ENCODE data around the gene PROM1. TPM values are rescaled to one million over a fixed set of nuclear protein-coding genes. Genes with fewer than 3 reads are reported as not detected.

PROM1 gene
- total and polyA plus RNA-seq, 2 of the 13 experiments (the other 11 are each of a cell fraction or from before 2014, with no cell fraction given): 3.9 to 16.4 TPM

DNA sequence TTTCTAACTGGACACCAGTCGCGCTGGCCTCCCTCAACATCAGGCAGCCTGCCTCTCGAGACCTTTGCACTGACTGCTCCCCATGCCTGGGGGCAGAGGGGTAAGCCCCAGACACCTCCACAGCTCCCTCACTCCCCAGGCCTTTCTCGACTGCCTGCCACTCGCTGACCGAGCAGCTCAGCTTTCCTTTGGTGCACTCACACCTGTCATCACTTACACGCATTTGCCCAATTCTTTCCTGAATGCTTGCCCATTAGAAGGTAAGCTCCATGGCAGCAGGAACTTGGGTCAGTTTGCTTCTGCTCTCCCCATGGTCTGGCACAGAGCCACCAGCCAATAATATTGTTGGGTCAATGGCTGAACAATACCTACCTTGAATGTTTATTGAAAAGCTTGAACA, 32.2 kb upstream of the PROM1 start (continued):
- TF ChIP-seq ZNF337 (CRISPR knock-in tag; IDR thresholded peaks at IDR 0.05; ENCODE audit: borderline replicate concordance, low read depth): 0 out of 2 replicates have a peak, but pooled peaks have one; percentile 34

DNA sequence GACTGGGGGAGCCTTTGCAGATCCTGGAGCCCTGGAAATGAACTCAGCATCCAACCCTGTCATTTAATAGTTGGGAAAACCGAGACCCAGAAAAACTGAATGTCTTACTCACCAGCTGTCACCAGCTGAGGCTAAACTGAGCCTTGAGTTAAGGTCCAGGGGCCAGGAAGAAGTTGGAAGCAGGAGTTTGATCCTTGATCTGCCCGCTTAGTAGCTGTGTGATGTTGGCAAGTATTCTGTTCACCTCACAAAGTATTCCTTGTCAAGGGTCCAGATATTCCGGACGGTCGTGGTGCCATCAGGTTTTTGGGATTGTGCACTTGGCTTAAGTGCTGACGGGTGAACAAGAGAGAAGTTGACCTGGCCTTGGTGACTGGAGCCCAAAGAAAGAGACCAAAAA, 30.7 kb upstream of the PROM1 start:
- H3K9ac ChIP-seq (ENCODE audit: insufficient read depth, low read depth, low read length): no peak overlapping the region
- H3K79me2 ChIP-seq (ENCODE audit: insufficient read depth, low read length): no peaks in the 10 kb centered on the region
- no peaks in the 10 kb centered on the region for H3K27me3 ChIP-seq (ENCODE audit: control insufficient read depth in 1 of 2, insufficient read depth in 2 of 2, low read length in 2 of 2)
- POLR2A ChIA-PET: interaction anchor here (0.9 kb wide), 1 partner anchor 32 kb away, joined by 3 read pairs; no protein-coding TSS in a partner anchor
- no peak overlapping the region for H2AFZ ChIP-seq (ENCODE audit: low read length)
- no peak overlapping the region for H3K27ac ChIP-seq (ENCODE audit: extremely low read length, insufficient read depth, low read length)
- H3K4me3 ChIP-seq (replicated peaks in 1 of 3; ENCODE audit: insufficient read depth in 1 of 3, low read depth in 2 of 3, low read length in 3 of 3): no peak overlapping the region
- 53% methylated on average over 6 of the region's 6 CpGs for WGBS (ENCODE audit: low lambda C conversion rate)
- intact Hi-C loops (cut with micrococcal nuclease; ENCODE audit: unreplicated experiment): loop anchor here (10.0 kb wide), 1 partner anchor 50 kb away; no protein-coding TSS in a partner anchor
- in situ Hi-C loops (cut with HindIII; ENCODE audit: extremely low pct_ligation_motif_present, low pct_unique_long_range_greater_than_20kb): no loop called here
- no peaks in the 10 kb centered on the region for H3K36me3 ChIP-seq (replicated peaks in 1 of 2; ENCODE audit: control insufficient read depth in 1 of 2, insufficient read depth in 2 of 2, low read length in 2 of 2)
- ATAC-seq: no peak
- FAIRE-seq: no peak
- DNase-seq (ENCODE audit: low spot score): no peak
- H4K20me1 ChIP-seq (ENCODE audit: insufficient read depth, low read length): no peaks in the 10 kb centered on the region
- no peaks in the 10 kb centered on the region for H3K9me3 ChIP-seq (ENCODE audit: low read length)
- peaks cover 72% of the 10 kb centered on the region for H3K4me1 ChIP-seq (ENCODE audit: insufficient read depth, low read length)
- no peak overlapping the region for H3K4me2 ChIP-seq (ENCODE audit: low read depth, low read length)
- TF ChIP-seq ZNF441 (CRISPR knock-in tag; IDR thresholded peaks at IDR 0.05; ENCODE audit: borderline replicate concordance) (no peak), CENPX (CRISPR knock-in tag; IDR thresholded peaks at IDR 0.05) (no peak), ERF (CRISPR knock-in tag; IDR thresholded peaks at IDR 0.05) (no peak), FOXA3 (CRISPR knock-in tag; IDR thresholded peaks at IDR 0.05) (no peak), MAF1 (CRISPR knock-in tag; IDR thresholded peaks at IDR 0.05; ENCODE audit: borderline replicate concordance) (no peak), PHF8 (CRISPR knock-in tag; IDR thresholded peaks at IDR 0.05) (no peak), ZNF589 (CRISPR knock-in tag; conservative IDR thresholded peaks at IDR 0.05) (no peak), ZNF446 (CRISPR knock-in tag; IDR thresholded peaks at IDR 0.05) (no peak)
- TF ChIP-seq, protein P1, sequence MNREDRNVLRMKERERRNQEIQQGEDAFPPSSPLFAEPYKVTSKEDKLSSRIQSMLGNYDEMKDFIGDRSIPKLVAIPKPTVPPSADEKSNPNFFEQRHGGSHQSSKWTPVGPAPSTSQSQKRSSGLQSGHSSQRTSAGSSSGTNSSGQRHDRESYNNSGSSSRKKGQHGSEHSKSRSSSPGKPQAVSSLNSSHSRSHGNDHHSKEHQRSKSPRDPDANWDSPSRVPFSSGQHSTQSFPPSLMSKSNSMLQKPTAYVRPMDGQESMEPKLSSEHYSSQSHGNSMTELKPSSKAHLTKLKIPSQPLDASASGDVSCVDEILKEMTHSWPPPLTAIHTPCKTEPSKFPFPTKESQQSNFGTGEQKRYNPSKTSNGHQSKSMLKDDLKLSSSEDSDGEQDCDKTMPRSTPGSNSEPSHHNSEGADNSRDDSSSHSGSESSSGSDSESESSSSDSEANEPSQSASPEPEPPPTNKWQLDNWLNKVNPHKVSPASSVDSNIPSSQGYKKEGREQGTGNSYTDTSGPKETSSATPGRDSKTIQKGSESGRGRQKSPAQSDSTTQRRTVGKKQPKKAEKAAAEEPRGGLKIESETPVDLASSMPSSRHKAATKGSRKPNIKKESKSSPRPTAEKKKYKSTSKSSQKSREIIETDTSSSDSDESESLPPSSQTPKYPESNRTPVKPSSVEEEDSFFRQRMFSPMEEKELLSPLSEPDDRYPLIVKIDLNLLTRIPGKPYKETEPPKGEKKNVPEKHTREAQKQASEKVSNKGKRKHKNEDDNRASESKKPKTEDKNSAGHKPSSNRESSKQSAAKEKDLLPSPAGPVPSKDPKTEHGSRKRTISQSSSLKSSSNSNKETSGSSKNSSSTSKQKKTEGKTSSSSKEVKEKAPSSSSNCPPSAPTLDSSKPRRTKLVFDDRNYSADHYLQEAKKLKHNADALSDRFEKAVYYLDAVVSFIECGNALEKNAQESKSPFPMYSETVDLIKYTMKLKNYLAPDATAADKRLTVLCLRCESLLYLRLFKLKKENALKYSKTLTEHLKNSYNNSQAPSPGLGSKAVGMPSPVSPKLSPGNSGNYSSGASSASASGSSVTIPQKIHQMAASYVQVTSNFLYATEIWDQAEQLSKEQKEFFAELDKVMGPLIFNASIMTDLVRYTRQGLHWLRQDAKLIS (CRISPR knock-in tag; IDR thresholded peaks at IDR 0.05): no peak
- TF ChIP-seq, protein P2, sequence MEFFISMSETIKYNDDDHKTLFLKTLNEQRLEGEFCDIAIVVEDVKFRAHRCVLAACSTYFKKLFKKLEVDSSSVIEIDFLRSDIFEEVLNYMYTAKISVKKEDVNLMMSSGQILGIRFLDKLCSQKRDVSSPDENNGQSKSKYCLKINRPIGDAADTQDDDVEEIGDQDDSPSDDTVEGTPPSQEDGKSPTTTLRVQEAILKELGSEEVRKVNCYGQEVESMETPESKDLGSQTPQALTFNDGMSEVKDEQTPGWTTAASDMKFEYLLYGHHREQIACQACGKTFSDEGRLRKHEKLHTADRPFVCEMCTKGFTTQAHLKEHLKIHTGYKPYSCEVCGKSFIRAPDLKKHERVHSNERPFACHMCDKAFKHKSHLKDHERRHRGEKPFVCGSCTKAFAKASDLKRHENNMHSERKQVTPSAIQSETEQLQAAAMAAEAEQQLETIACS (CRISPR knock-in tag; IDR thresholded peaks at IDR 0.05): no peak
- CTCF ChIA-PET (ENCODE audit: low intra/inter-chr PET ratio, low total read pairs): no interaction called here
- no TSS peak for BruUV-seq (replicated peaks)

All from HepG2 (cell line).